Activated T-cell treated with anti-CD3 and anti-CD28 coated beads, Interleukin-2, amount 50 U/mL, for 1 hour (primary cell): ENCODE data around the gene MARS1.
"Not testable (repeated sequence)": the region's sequence is repeated elsewhere in the genome, so short reads cannot be mapped to it uniquely, and the experiment has no call there.

Experiments used
- DNase-seq: peaks from one replicate; pipeline ENCODE4 v3.0.0-alpha.2; 2020

The MARS1 gene

DNA sequence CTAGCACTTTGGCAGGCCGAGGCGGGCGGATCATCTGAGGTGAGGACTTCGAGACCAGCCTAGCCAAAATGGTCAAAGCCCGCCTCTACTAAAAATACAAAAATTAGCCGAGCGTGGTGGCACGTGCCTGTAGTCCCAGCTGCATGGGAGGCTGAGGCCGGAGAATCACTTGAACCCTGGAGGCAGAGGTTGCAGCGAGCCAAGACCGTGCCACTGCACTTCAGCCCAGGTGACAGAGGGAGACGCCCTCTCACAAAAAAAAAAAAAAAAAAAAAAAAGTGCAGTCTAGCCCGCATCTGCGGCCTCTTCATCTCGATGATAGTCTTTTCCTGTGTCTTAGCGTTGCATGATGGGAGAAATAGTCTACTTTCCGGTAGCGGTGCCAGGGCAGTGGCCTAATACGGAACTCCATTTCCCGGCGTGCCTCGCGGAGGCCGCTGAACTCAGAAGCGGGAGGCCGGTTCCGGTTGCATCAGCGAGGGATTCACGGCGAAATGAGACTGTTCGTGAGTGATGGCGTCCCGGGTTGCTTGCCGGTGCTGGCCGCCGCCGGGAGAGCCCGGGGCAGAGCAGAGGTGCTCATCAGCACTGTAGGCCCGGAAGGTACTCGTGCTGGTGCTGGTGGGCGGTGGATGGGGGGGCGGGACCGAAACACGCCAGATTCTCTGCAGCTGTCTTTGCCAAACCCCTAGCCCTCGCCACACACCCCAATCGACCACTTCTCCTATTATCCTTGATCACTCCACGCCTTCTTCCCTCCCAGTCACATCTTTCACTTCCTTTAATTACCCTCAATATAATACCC, at the start of gene MARS1:
MARS1 (plus strand) TSS at position 472 of the 805 bp plus-strand sequence; CDS start at position 495, 23 bp downstream.
- peak; percentile 88 for DNase-seq

DNA sequence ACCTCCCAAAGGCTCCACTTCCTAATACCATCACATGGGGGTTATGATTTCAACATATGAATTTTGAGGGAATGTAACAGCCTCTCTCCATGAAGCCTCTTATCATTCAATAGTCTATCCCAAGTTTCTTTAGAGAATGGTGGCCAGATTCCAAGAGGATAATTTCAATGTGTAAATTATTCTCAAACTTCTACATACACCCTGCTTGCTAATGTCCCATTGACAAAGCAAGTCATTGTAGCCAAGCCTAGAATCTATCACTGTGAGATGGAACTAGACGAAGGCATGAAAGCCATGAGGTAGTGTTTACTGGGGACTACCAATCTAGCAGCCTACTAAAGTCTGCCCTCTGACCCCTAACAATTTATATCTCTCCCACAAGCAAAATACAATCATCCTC, 49.5 kb upstream of the MARS1 start:
- DNase-seq = no peak

DNA sequence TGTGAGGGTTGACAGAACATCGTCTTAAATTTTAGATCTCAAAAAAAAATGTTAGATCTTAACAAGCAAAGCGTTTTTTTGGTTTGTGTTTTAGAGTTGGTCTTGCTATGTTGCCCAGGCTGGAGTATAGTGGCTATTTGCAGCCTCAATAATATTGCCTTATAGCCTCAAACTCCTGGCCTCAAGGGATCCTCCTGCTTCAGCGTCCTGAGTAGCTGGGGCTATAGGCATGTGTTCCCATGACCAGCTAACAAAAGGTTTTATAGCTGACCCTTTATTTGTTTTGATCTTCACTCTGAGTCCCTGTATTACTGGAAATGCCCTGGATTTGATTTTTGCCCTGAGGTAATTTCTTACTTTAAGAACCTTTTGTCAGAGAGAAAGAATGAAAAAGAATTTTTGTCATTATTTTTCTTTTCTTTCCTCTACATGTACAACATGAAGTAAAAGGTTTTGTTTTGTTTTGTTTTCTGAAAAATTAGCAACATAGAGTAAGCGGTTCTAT, 48.1 kb upstream of the MARS1 start:
- no peak for DNase-seq

DNA sequence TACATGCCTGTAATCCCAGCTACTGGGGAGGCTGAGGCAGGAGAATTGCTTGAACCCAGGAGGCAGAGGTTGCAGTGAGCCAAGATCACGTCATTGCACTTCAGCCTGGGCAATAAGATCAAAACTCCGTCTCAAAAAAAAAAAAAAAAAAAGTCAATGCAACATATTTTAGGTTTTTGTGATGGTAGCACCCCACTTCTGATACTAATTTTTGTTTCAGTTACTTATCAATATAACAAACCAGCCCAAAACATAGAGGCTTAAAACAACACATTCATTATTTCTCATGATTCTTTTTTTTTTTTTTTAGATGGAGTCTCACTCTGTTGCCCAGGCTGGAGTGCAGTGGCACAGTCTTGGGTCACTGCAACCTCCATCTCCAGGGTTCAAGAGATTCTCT, 46.5 kb upstream of the MARS1 start:
- DNase-seq = not testable (repeated sequence)

DNA sequence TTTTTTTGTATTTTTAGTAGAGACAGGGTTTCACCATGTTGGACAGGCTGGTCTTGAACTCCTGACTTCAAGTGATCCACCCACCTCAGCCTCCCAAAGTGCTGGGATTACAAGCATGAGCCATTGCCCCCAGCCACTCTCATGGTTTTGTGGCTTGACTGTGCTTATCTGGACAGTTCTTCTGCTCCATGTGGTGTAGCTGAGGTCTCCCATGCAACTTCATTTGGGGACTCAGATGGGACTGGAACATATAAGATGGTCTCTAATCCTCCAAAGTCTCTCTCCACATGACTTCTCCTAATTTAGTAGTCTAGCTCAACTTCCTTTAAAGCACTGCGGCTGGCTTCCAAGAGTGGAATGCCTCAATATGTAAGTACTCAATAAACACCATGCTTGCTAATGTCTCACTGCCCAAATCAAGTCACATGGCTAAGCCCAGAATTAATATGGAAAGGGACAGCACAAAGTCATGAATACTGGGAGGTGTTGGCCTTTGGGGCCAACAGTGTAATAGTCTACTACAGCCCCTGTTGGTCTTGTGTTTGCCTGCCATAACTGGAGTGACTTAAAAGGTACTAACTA, 45.9 kb upstream of the MARS1 start:
- no peak for DNase-seq

DNA sequence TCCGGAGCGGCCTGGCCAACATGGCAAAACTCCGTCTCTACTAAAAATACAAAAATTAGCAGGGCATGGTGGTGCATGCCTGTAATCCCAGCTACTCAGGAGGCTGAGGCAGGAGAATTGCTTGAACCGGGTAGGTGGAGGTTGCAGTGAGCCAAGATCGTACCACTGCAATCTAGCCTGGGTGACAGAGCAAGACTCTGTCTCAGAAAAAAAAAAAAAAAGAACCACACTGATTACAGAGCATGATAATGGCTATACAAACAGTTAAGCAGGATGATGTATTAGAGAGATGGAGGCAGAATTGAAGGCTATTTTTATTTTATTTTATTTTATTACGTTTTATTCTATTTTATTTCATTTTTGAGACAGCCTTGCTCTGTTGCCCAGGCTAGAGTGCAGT, 43.5 kb upstream of the MARS1 start:
- not testable (repeated sequence) for DNase-seq

DNA sequence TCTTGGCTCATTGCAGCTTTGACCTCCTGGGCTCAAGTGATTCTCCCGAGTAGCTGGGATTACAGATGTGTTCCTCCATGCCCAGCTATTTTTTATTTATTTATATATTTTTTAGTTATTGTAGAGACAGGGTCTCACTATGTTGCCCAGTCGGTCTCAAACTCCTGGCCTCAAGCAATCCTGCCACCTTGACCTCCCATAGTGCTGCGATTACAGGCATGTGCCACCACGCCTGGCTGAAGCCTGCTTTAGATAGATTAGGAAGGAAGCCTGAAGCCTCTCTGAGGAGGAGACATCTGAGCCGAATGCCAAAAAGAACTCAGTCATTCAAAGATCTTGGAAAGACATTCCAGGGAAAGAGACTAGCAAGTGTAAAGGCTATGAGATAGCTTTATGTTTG, 43.1 kb upstream of the MARS1 start:
- no peak for DNase-seq

DNA sequence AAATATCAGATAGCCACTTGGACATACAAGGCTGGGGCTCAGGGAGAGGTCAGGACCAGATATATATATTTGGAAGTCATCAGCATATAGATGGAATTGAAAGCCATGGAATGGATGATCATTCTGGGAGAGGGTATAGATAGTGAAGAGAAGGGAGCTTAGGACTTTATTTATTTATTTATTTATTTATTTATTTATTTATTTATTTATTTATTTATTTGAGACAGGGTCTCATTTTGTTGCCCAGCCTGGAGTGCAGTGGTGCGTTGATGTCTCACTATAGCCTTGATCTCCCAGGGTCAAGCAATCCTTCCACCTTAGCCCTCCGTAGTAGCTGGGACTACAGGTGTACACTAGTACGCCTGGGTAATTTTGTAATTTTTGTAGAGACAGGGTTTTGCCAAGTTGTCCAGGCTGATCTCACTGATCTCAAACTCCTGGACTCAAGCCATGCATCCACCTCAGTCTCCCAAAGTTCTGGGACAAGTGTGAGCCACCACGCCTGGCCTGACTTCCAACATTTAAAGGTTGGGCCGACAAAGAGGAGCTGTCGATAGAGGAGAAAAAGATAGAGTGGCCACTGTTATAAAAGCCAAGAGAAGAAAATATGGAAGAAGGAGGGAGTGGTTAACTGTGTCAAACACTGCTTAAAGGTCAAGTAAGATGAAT, 41.4 kb upstream of the MARS1 start:
- no peak for DNase-seq

DNA sequence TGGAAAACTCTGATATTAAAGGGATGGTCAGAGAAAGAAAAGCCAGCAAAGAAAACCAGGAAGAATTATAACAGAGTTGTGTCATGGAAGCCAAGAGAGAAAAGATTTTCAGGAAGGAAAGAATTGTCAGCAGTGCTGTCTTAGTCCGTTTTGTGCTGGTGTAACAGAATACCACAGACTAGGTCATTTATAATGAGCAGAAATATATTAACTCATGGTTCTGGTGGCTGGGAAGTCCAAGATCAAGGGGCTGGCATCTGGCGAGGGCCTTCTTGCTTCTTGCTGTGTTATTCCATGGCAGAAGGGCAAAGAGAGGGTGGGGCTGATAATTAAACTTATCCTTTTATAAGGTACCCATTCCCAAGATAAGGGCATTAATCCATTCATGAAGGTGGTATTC, 39.2 kb upstream of the MARS1 start:
- DNase-seq = no peak

DNA sequence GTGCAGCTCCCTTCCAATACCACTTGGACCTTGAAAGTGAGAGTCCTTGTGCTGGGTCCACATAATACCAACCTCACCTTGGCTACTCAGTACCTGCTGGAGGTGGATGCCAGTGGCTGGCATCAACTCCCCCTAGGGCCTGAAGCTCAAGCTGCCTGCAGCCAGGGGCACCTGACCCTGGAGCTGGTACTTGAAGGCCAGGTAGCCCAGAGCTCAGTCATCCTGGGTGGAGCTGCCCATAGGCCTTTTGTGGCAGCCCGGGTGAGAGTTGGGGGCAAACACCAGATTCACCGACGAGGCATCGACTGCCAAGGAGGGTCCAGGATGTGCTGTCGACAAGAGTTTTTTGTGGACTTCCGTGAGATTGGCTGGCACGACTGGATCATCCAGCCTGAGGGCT, 38.5 kb upstream of the MARS1 start:
- no peak for DNase-seq

DNA sequence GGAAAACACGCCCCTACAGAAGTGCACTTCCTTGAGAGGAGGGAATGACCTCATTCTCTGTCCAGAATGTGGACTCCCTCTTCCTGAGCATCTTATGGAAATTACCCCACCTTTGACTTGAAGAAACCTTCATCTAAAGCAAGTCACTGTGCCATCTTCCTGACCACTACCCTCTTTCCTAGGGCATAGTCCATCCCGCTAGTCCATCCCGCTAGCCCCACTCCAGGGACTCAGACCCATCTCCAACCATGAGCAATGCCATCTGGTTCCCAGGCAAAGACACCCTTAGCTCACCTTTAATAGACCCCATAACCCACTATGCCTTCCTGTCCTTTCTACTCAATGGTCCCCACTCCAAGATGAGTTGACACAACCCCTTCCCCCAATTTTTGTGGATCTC, 37.8 kb upstream of the MARS1 start:
- DNase-seq = no peak

DNA sequence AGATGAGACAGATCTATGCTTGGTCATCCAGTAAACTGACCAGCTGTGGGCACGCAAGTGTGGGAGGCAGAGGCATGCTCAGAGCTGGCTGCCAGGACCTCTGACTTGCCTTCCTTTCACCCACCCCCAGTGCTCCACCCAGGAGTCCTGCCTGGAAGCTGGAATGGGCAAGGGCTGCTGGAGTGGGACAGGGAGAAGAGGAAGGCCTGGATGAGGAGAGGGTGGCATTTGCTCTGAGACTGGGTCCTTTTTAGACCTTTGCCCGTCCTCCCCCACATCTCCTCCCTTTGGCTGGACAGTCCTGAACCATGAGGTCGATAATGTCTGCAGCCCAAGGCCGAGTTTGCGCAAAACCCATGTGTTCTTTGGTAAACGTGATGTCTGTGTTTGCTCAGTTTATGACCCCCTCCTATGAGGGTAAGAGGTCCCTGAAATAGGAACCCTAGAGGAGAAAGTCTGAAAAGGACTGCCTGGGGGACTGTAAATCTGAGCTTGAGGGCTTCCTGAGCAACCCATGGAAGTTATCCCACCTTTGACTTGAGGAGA, 36.6 kb upstream of the MARS1 start:
- no peak for DNase-seq

DNA sequence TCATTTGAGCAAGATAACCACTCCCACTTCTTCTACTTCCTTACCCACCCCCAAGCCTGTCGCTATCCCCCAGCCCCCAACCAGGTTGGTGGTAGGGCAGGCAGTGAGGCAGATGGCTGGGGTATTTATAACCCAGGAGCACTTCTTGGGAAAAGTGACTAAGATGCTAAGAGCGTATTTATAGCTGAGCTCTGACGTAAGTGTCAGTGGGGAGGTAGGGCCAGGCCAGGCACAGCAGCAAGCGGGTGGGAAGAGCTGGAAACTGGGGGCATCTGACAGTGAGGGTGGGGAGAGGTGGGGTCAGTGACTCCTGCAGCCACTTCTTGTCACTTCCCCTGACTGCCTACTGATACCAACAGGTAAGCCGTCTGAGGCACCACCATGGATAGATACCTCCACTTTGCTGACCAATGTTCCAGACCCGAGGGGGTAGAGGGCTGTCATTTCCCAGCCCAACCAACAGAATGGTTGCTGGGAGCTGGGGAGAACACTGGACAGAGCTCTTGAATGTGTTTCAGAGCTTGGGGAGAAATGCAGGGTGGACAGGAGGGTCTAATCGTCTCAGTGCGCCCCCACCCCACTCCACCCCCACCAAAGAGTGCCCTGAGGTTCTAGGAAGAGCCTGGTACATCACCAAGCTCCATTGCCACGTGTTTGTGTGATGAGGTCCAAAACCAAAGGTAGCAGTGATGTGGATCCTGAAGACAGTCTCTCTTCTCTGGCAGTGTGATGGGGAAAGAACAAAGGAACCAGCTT, 35.5 kb upstream of the MARS1 start:
- no peak for DNase-seq

DNA sequence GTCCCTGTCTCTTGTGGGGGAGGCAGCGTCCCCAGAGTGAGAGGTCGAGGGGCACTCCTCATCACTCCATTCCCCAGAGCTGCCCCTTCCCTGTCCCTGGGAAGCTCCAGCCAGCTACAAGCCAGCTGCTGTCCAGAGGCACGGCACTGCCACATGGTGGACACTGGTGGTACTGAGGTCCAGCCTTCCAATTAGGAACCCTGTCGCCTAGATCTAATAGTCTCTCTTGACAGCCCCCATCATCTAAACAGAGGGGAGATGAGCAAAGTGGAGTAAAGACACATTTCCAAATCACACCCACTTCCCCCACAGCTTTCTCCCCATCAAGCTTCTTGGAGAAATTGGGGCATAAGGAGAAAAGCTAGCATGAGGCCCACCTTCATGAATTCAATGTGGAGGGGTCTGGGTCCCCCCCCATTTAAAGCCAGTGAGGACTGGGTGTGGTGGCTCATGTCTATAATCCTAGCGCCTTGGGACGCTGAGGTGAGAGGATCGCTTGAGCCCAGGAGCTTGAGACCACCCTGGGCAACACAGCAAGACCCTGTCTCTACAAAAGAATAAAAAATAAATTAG, 34.8 kb upstream of the MARS1 start:
- DNase-seq = peak; percentile 63

DNA sequence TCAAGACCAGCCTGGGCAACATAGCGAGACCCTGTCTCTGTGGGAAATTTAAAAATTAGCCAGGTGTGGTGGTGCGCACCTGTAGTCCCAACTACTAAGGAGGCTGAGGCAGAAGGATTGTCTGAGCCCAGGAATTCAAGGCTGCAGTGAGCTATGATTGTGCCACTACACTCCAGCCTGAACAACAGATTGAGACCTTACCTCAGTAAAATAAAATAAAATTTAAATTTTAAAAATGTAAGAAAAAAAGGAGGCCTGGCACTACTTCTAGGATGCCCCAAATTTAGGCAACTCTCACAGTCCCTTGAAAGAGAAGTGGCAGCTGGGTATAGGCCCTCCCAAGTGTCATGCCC, 33.7 kb upstream of the MARS1 start:
- DNase-seq = no peak

DNA sequence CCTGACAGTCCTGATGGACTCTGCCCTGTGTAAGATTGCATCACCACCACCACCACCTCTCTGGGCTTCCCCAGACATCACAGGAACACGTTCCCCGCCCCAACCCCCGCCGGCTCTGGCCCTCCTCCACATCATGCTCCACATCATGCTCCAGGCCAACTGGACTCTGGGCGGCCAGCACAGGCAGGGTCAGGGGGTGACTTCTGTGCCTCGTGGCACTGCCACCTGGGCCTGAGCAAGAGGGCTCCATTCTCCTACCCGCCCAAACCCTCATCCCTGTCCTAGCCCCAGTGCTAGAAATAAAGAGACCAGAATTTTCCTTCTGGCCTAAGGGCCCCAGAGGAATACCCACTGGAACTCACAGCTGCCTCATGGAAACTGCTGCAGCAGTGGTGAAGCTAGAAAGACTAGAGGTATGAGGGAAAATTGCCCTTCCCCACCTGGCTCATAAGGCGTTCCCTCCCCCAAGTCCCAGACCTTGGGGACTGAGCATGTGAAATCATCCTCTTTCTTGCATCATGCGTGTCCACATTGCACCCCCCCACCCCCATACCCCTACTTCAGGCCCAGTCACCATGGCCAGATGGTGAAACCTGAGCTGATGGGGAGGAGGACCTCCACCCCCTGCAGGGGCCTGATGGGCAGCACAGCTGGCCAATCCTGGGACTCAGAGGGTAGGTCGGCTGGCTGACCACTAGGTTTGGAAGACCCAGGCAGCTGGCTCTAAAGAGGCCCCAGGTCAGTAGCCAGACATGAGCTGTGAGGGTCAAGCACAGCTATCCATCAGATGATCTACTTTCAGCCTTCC, 33.1 kb upstream of the MARS1 start, which contains the start of gene INHBE:
INHBE (plus strand) TSS at position 742 of the 808 bp plus-strand sequence. CDS start 230 bp downstream, outside the sequence.
- DNase-seq = no peak

DNA sequence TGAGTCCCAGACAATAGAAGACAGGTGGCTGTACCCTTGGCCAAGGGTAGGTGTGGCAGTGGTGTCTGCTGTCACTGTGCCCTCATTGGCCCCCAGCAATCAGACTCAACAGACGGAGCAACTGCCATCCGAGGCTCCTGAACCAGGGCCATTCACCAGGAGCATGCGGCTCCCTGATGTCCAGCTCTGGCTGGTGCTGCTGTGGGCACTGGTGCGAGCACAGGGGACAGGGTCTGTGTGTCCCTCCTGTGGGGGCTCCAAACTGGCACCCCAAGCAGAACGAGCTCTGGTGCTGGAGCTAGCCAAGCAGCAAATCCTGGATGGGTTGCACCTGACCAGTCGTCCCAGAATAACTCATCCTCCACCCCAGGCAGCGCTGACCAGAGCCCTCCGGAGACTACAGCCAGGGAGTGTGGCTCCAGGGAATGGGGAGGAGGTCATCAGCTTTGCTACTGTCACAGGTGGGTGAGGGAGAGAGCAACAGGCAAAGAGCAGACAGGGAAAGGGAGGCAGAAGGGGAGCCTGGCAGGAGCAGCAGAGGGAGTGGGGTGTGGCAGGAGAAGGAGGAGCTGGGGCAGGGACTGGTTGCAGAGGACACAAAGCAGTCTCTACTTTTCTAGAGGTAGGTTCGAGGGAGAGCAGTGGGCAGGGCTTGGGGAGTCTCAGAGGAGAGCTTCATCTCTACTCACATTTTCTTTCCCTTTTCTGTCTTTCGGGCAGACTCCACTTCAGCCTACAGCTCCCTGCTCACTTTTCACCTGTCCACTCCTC, 32.3 kb upstream of the MARS1 start:
- DNase-seq = no peak

DNA sequence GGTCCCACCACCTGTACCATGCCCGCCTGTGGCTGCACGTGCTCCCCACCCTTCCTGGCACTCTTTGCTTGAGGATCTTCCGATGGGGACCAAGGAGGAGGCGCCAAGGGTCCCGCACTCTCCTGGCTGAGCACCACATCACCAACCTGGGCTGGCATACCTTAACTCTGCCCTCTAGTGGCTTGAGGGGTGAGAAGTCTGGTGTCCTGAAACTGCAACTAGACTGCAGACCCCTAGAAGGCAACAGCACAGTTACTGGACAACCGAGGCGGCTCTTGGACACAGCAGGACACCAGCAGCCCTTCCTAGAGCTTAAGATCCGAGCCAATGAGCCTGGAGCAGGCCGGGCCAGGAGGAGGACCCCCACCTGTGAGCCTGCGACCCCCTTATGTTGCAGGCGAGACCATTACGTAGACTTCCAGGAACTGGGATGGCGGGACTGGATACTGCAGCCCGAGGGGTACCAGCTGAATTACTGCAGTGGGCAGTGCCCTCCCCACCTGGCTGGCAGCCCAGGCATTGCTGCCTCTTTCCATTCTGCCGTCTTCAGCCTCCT, 31.6 kb upstream of the MARS1 start:
- peak; percentile 53 for DNase-seq

DNA sequence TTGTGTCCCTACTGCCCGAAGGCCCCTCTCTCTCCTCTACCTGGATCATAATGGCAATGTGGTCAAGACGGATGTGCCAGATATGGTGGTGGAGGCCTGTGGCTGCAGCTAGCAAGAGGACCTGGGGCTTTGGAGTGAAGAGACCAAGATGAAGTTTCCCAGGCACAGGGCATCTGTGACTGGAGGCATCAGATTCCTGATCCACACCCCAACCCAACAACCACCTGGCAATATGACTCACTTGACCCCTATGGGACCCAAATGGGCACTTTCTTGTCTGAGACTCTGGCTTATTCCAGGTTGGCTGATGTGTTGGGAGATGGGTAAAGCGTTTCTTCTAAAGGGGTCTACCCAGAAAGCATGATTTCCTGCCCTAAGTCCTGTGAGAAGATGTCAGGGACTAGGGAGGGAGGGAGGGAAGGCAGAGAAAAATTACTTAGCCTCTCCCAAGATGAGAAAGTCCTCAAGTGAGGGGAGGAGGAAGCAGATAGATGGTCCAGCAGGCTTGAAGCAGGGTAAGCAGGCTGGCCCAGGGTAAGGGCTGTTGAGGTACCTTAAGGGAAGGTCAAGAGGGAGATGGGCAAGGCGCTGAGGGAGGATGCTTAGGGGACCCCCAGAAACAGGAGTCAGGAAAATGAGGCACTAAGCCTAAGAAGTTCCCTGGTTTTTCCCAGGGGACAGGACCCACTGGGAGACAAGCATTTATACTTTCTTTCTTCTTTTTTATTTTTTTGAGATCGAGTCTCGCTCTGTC, 31.0 kb upstream of the MARS1 start:
- no peak for DNase-seq

DNA sequence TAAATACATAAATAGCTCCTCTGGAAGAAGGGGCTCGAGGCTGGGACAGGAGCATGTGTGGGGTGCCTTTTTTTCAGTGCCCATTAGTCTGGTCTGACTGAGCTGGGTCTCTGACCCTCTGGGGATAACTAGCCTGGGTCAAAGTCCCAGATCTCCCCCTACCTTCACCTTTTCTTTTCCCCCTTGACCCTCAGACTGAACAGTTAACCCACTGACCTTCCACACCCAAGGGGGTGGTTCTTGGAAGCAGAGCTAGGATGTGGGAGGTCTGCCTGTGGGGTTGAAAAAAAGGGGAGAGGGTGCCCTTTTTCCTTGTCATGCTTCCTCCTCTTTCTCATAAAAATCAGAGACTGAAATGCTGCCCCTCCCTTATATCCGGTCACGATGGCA, 29.2 kb upstream of the MARS1 start:
- no peak for DNase-seq
